HG03108 (cell line): ENCODE data around the gene NT5C1B.

Source experiments
- ATAC-seq: cut with Tn5 transposase; IDR thresholded peaks from one replicate; pipeline ENCODE4 v1.9.1; 2021; ENCODE audit warnings: moderate library complexity; ENCODE audit not compliant: unreplicated experiment

The NT5C1B gene

DNA sequence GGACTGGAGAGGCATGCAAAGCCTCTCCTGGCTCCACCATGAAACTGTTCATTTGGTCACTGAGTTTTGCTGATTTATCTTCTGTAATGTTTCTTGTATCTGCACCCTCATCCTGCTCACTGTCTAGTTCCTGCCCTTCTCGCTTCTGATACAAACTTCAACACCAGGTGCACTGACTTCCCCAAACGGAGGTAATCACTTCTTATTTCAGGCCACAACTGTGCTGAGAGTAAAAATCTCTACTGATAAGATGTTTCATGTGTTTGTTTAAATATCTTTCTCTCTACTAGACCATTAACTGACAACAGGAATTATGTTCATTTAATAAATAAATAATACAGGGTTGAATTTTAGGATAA, 10.9 kb upstream of the NT5C1B start:
- no peak for ATAC-seq

DNA sequence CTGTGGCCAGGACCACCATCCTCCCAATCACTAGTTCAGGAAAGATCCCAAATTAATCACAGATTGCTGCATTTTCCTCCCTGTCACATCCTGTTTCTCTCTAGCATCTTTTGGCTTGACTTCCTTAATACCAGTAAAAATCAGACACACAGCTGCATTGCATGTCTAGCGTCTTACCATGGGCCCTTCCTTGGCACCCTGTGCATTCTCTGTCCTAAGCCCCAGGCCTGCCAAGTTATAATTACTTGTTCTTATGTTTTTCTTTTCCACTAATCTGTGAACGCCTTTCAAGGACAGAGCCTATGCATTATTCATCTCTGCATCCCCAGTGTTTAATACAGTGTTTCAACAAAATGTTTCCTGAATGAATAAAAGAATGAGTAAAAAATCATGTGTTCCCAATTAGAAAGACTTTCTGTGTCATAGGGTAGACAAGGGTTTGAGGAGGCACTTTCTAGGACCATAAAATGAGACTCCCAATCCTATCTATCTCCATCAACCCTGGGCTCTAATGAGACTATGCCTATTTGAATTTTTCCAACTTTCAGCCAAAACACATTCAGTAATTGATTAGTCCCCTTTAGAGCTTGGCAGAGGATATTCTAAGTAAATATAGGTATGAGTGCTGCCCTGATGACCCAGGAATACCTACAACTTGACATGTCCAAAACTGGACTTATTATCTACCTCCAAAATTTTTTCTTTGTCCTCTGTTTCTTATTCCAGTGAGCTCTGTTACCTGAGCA, 10.3 kb upstream of the NT5C1B start:
- no peak for ATAC-seq

DNA sequence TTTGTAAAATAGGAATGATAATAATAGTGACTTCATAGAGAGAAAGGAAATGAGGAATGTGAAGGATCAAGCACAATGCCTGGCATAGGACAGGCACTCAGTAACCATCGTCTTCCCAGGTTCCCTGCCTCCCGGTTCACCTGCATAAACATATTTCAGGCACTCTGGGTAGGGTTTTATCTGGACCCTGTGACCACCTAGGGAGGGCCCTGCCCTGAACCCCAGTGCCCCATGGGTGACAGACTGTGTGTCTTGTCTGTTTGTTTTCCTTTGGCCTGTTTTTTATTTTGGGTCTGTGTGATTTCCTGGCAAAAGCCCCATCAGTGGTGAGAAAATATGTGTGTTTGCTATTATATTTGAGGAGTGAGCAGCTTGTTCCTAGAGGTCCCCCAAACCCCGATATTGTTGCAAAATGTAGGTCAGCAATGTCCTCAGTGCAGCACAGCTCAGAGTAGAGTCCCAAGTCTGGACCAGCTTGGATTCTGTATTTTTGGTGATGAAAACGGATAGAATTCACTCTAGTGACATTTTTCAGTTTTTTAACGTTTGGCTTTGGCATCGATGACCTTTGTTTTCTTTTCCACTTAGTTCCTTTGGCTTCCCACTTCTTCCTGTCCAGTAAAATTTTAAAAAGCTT, 9.6 kb upstream of the NT5C1B start:
- ATAC-seq: no peak

DNA sequence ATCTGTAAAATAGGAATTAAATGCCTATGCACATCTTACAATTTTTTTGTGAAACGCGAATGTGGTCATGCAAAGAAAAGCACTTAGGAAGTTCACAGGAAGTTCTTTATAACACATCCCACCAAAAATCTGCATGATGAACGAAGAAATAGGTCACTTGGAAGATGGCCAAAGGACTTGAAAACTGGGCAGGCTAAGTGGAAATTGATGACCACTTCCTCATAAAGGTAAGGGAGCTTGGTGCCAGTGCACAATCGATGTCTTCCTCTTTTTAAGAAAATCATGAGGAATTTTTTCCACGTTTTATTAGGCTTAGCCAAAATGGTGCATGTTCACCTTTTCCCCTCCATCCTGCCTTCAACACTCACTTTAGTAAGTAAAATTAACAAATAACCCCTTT, 8.2 kb upstream of the NT5C1B start:
- ATAC-seq: no peak

DNA sequence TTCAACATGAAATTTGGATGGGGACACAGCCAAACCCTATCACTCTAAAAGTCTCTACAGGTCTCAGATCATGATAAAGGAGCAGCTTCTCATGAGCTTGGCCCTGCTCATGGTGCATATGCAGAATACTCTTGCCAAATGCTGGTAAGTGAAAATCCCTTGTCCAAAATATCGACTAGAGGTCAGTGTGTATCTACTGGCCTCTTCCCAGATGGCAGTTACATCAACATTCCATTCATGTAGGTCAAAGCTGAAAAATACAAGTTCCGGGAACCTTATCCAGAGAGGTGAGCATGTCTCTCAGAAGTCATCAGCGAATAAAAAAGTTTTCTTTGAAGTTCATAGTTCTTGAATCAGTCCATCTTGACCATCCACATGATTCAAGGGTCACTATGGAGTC, 7.6 kb upstream of the NT5C1B start:
- no peak for ATAC-seq

DNA sequence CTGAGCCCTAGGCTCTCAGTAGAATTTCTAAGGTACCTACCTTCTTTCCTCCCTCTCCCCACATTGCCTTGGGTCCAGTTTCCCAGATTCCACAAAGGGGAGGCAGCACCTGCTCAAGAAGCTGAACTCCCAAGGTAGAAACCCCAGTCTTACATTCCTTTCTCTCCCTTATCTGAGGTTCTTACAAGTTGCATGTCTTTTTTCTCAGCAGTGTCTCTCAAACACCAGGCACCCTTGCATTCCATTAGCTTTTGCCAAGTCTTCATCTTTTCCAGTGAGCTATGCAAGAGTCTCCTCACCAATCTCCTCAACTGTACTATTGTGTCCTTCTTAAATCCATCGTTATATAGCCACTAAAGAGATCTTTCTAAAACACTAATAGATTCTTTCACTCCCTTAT, 4.1 kb upstream of the NT5C1B start:
- no peak for ATAC-seq

DNA sequence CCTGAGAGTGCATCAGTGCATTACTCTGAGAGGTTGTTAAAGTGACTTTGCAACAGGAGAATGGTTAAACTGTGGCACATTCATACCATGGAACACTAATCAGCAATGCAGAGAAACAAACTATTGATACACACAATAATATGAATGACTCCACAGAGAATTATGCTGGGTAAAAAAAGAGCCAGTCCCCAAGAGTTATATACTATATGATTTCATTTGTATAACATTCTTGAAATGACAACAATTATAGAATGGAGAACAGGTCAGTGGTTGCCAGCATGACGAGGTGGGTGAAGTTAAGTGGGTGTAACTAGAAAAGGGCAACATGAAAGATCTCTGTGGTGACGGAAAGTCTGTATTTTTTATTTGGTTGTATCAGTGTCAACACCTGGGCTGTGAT, 3.0 kb upstream of the NT5C1B start:
- ATAC-seq: no peak

DNA sequence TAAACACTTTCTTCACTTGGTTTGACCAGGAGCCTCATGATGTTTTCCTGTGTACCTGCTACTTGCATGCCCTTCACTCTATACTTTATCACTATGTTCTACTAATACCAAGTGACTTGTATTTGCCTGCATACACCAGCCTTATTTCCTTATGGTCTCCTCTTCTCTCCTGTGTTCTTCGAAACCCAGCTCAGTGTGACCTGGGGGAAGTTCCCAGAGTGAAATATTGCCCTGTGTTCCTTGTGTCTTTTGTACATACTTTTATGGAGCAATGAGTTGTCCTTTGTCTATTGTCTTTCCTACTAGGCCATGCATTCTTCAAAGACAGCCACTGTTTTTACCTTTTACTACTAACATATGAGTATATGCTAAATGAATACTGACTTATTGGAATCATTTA, 567 bp downstream of the NT5C1B start:
- ATAC-seq: no peak

DNA sequence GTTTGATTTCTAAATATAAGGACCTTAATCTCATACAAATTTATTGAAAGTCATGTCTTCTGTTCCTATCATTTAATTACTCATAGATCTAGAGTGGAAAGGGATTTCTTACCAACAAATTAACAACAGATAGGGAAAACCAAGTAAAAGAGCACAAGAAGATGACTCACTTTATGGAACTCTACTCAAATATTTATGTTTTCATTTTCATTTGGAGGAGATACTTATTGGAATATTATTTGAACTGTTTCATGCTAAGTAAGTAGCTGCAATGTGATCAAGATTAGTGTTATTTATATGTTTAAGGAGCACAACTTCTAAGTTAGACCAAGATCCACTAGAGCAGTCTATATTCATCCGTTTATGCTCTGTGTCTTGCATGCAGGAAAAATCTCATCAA, 1.3 kb downstream of the NT5C1B start:
- no peak for ATAC-seq

DNA sequence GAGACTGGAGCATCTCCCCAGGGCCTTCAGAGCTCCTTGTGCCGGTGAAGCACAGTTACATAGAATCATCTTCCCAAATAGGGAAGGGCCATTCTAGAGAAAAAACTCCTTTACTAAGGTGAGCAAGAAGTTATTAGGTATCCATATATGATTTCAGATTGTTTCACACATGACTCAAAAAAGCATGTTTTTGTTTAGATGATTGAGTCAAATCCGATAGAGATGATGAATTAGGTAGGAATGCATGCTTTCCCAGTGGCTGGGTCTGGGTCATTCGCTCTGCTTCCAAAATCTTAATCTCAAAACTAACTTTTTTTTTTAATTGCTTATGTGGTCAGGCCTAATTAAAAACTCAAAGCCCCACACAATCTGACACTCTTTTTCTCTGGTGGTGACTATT, 3.8 kb downstream of the NT5C1B start:
- ATAC-seq: no peak

DNA sequence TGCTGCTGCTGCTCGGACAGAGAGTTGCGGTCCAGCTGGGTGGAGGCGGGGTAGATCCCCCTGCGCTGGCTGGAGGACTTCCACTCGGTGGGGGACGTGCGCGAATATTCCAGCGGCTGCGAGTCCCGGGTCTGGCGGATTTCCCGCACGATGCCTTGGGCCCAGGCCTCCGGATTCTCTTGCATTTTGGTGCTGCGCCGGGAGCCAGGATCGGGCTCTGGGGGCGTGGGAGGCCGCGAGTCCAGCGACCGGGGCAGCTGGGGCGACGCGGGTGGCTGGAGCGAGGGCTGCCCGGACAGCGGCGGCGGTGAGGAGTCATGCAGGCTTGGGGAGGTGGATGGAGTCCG, 4.8 kb downstream of the NT5C1B start:
- no peak for ATAC-seq

DNA sequence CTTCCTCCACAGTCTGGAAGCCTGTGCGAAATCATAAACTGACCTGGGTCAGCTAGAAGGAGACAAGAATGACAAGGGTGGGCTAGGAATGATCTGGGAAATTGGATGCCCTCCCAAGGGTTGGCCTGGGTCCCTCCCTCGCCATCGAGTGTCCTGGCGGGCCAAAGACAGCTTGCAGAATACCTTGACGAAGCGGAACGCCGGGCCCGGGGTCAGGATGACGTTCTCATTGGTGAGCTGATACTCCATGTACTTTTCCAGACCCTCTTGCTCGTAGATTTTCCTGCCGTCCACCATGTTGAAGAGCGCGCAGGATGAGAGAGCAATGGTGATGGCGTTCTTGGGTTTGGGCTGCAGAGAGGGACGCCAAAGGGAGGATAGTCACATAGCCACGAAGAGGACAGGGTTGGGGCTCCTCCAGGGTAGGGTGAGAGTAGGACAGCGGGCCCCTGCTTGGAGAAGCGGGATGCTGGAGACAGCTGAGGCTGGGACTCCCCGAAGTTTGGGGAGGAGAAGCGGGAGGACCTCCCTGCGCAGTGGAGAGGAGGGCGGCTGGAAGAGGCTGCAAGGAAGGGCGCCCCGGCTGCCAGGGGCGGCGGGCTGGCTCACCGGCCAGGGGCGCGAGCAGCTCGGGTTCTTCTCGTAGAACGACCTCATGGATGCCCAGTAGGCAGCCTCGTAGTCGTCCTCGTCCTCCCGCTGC, 5.3 kb downstream of the NT5C1B start:
- no peak for ATAC-seq

DNA sequence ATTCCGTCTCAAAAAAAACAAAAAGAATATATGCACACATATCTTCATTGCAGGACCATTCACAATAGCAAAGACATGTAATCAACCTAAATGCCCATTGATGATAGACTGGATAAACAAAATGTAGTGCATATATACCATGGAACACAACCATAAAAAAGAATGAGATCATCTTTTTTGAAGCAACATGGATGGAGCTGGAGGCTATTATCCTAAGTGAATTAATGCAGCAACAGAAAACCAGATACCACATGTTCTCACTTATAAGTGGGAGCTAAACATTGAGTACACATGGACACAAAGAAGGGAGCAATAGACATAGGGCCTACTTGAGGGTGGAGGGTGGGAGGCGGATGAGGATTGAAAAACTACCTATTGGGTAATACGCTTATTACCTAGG, 8.8 kb downstream of the NT5C1B start:
- no peak for ATAC-seq

DNA sequence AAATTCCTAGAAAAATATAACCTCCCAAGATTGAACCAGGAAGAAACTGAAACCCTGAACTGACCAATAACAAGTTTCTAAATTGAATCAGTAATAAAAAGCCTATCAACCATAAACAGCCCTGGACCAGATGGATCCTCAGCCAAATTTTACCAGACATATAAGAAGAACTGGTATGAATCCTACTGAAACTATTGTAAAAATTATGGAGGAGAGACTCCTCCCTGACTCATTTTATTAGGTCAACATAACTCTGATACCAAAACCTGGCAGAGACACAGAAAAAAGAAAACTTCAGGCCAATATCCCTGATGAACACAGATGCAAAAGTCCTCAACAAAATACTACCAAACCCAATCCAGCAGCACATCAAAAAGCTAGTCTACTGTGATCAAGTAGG, 11.3 kb downstream of the NT5C1B start:
- no peak for ATAC-seq

DNA sequence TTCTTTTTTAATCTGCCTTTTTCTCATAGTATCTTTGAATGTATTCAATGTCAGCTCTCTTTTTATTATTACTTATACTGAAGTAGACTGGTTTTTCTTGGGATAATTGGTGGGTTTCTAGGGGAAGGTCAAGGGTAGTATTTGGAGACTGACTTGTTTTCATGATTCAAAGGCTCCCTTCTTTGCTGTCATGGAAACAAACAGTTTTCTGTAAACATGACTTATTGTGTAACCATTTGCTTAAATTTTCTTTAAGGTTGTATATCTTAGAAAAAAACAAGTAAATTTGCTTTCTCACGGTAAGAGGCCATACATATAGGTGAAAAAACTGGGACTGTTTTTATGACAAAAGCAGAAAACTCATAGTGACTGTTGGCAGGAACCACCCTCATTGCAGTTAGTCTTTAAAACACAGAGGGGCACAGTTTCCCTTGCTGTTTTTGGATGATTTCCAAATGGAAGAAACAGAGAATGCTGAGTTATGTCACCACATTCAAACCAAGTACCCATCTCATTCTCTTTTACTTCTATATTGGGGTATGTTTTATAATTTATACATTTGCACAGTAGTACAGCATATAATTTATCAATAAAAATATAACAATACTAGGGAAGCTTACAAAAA, 23.1 kb downstream of the NT5C1B start:
- ATAC-seq: no peak

DNA sequence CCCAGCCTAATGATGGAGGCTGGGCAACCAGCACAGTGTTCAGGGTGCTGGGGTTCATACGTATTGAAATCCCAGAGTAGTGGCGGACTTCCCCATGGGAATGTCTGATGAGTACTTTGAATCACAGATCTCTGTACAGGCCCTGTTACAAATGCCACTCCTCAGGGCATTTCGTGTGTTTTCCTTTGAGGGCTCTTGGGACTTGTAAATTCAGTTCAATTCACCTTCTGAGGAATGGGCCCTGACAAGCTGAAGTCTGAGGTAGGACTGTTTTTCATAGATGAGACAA, 28.6 kb downstream of the NT5C1B start:
- no peak for ATAC-seq

DNA sequence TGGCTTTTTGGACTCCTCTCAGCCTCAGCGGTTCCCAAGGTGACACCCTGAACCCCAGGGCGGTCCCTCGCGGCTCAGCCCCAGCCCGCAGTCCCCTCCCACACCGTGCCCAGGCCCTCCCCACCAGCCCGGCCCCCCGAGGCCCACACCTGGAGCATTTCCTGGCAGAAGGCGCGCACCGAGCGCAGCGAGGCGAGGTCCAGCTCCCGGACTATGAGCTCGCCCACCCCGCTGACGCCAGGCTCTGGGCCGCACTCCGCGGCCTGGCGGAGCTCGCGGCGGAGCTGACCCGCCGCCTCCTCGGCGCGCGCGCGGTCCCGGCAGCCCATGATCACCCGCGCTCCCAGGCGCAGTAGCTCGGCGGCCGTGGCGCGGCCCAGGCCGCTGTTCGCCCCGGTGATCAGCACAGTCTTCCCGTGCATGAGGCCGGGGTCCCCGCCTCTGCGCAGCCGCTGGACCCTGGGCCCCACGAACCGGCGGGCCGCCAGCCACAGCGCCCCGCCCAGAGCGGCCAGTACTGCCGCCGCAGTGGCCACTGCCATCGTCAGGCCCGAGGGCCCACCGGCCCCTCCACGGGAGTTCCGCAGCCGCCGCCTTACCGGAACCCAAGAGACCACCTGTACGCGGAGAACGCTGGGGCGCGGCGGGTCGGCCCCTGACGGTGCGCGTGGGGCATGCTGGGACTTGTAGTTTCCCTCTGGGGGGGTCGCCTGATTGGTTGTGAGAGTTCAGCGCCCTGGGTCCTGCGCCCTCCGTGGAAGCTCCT, 29.2 kb downstream of the NT5C1B start, which contains the start of gene RDH14:
TSS of gene RDH14 (minus strand) at position 623 of the 766 bp plus-strand sequence. CDS start at position 542, 81 bp downstream.
- peak; percentile 96 for ATAC-seq

DNA sequence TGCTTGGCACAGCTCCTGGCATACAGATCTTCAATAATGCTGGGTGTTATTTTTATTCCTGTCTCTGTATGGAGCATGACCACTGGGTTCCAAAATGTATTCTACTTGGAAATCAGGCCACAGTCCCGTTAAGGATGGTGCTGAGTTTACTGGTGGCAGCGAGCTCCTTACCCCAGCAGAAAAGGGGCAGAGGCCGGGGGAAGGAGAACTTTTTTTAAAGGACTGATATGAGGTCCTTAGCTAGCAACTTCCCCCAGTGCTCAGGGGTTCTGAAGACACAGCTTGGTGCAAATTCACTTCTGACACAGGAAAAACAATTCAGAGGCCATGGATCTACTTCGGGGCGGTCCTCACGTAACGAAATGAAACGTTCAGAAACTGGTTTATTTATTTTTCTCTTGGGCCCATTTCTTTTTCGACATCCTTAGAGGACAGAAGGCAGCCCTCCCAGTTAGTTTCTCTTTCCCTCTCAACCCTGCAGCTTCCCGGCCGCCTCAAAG, 29.8 kb downstream of the NT5C1B start:
- ATAC-seq: no peak

DNA sequence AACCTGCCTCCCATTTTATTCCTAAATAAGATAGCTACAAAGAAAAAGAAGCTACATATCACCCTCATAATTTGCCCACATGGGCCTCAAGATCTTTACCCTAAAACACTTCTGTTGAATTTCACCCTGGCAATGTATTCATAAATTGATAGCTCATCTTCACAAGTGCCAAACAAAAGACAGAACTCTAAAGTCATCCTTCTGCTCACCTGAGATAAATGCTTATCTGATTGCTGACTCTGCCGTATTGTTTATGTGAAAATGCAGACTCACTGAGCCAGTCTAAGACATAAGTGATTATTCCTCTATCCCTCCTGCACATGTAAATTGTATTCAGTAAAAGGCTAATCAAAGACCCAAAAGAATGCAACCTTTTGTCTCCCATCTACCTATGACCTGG, 30.9 kb downstream of the NT5C1B start:
- no peak for ATAC-seq

DNA sequence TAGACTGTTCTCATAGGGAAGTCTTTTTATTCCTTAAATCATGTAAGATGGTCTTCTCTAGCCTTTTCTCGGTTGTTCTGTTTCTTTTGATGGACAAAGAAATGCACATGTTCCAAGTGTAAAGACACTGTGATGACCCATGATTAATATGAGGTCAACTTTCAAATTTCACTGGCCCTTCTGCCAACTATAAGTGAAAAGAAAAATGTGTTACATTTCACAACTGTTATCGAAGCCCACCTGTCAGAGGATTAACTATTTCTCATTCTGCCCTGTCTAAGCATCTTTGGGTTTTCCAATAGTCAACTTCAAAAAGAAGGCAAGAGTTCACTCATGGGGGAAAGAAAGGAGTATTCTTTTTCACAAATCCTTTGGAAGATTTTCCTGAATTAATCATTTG, 32.2 kb downstream of the NT5C1B start:
- ATAC-seq: no peak
